Cerebellar cortex (tissue), 1 donor: Measurements from ENCODE around the gene TNNT2.

ENCODE experiments used
- DNase-seq: peaks from one replicate; pipeline ENCODE4 v3.0.0-alpha.2; 2015; ENCODE audit warnings: low spot score

Gene TNNT2

GRCh38 chr1:201334325-201335173 is 42.9 kb downstream of the TNNT2 start:
- no peak for DNase-seq

GRCh38 chr1:201332616-201333335 is 44.7 kb downstream of the TNNT2 start:
- no peak for DNase-seq

- no peak for DNase-seq
Observed at GRCh38 chr1:201332021-201332420, 45.5 kb downstream of the TNNT2 start.

- no peak for DNase-seq
Observed at GRCh38 chr1:201331166-201331565, 46.3 kb downstream of the TNNT2 start.

GRCh38 chr1:201330541-201330940 is 46.9 kb downstream of the TNNT2 start:
- DNase-seq: no peak

GRCh38 chr1:201329801-201330200 is 47.7 kb downstream of the TNNT2 start:
- DNase-seq: no peak

- DNase-seq: no peak
Observed at GRCh38 chr1:201329286-201329685, 48.2 kb downstream of the TNNT2 start.

- DNase-seq: no peak
Observed at GRCh38 chr1:201328576-201328975, 48.9 kb downstream of the TNNT2 start.

GRCh38 chr1:201327687-201328240 is 49.7 kb downstream of the TNNT2 start:
- no peak for DNase-seq

GRCh38 chr1:201326710-201327109 is 50.8 kb downstream of the TNNT2 start:
- no peak for DNase-seq

- DNase-seq: no peak
Observed at GRCh38 chr1:201325678-201326060, 51.8 kb downstream of the TNNT2 start.

GRCh38 chr1:201324821-201325677 is 52.4 kb downstream of the TNNT2 start:
- no peak for DNase-seq

- no peak for DNase-seq
Observed at GRCh38 chr1:201324306-201324705, 53.2 kb downstream of the TNNT2 start.

- no peak for DNase-seq
Observed at GRCh38 chr1:201322653-201323510, 54.6 kb downstream of the TNNT2 start.

GRCh38 chr1:201321826-201322390 is 55.6 kb downstream of the TNNT2 start:
- no peak for DNase-seq

- DNase-seq: no peak
Observed at GRCh38 chr1:201320168-201320788, 57.2 kb downstream of the TNNT2 start.

GRCh38 chr1:201319631-201320030 is 57.8 kb downstream of the TNNT2 start:
- DNase-seq: no peak

GRCh38 chr1:201318504-201319340 is 58.8 kb downstream of the TNNT2 start:
- no peak for DNase-seq

GRCh38 chr1:201317551-201317950 is 59.9 kb downstream of the TNNT2 start:
- no peak for DNase-seq
